ENCODE data around the gene KCNAB1. TPM values are rescaled to one million over a fixed set of nuclear protein-coding genes. Genes with fewer than 3 reads are reported as not detected.

The KCNAB1 gene
- total RNA-seq, 1 donor from 2014 or later = not detected

DNA sequence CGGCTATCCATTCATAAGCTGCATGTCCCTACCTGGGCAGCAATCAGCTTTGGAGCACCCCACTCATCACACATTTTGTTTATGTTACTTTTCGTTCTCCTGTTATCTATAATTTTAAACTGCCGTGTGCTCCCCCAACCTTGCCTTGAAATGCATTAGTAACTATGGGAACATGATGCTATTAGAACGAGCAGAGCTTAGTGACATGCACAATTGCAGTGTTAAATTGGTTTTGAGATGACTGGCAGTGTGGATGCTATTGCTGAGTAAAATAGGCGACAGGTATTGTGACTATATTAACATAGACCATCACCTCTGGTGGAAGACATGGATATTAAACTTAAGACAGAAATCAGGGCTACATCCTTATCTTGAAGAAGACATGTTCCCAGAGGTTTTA, 191.6 kb downstream of the KCNAB1 start:
- DNase-seq (ENCODE audit: low read depth) = no peak

DNA sequence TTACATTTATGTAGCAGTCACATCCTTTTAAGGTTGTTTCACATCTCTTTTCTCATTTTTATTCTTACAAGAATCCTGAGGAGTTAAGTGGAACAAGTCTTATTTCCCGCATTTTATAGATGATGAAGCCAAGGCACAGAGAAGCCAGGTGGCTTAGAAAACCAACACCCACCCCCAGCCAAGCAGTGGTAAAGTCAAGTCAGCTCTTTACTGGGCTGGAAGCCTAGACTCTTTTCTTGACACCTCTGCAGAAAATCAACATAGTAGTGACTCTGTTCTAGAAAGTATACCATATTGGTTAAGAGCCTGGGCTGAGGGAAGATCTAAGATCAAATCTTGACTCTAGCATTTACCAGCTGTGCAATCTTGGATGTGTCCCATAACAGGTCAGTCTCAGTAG, 195.7 kb downstream of the KCNAB1 start:
- DNase-seq (ENCODE audit: low read depth) = no peak

DNA sequence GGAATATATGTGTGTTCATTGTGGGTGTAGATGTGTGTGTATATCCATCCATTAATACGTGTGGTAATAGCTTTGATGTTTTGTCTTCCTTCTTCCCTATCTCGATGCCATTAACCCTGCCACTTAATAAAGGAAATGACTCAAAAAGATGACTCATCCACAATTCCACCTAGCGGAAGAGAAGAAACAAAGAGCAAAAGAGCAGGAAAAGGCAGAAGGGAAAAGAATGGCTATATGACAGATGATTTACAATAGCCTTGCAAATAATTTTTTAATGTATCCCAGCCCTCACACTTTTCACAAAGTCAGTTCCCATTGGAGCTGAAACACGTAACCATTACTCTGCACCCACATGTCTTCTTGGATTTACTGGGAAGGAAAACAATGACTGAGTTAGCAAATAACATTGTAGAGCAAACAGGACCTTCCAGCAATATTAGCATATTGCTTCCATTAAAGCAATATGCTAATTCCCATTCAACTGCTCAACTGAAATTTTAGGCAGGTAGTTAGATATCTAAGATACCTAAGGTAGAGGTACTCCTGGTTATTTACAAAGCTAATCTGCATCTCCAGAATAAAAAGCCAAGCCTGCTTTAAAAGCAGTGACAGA, 197.2 kb downstream of the KCNAB1 start:
- peak; percentile 82 for DNase-seq (ENCODE audit: low read depth)

DNA sequence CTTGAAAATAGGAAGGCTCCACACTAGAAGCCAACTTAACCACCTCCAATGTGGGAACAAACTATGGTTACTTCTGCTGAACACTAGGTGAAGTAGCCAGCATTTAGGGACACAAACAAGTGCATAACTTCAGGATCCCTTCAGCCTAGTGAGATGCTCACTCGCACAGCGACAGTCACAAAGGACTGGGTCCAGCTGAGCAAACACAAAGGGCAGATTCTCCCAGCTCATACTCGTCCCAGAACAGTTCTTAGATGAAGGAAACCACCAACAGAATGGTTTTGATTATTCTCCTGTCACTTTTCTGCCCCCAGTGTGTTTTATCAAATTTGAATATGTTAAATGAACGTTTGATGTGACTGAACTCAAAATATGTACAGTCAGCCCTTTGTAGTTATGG, 201.6 kb downstream of the KCNAB1 start:
- DNase-seq (ENCODE audit: low read depth) = no peak

DNA sequence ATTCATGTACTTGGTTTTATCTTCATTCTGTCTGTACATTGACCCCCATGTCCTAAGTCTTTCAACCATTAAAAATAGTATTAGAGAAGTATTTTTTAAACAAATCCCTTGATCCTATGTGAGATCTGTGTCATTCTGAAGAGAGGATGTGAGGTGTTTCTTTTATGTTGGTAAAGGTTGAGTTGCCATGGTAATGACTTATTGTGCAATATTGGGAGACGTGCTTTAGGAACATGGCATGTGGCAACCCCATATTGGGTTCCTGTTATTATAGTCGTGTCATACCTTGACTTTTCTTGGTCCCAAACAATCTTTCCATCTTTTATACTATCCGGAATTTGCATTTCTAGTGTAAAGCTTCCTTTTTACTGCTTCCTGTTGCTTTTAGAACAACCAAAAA, 203.1 kb downstream of the KCNAB1 start:
- peak; percentile 79 for DNase-seq (ENCODE audit: low read depth)

DNA sequence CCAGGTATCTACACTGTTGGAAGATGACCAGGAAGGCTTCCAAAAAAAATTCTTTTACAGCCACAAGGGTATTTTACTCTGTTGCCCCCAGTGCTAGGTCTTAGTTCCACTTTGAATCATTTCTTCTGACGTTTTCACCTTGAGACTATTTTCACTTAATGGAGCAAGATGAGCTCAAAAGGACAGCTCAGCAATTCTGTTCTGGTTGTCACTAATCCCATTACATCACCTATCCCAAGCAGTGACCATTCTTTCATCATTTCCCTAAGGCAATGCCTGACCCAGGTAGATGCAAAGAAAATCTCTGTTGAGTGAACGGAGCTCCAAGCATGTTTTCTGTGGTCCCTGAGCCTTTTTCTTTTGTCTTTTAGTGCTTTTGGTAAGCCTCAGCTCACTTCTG, 210.0 kb downstream of the KCNAB1 start:
- DNase-seq (ENCODE audit: low read depth) = no peak

DNA sequence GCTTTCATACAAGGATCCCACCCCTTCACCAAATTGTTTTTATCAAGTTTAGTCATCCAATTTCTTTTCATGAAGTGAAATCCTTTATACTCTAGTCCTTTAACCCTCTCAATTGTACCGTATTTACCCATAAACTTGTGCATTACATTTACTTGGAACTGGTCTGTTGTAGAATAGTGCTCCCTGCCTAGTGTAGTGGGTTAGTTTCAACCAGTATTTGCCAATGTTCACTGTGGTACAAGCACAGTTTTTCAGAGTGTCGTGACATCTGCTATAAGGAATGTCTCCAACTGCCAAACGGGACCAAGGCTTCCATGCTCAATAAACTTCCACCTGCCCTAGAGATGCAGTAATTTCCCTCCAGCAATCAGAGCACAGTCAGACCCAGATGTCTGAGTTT, 211.9 kb downstream of the KCNAB1 start:
- peak; percentile 78 for DNase-seq (ENCODE audit: low read depth)

DNA sequence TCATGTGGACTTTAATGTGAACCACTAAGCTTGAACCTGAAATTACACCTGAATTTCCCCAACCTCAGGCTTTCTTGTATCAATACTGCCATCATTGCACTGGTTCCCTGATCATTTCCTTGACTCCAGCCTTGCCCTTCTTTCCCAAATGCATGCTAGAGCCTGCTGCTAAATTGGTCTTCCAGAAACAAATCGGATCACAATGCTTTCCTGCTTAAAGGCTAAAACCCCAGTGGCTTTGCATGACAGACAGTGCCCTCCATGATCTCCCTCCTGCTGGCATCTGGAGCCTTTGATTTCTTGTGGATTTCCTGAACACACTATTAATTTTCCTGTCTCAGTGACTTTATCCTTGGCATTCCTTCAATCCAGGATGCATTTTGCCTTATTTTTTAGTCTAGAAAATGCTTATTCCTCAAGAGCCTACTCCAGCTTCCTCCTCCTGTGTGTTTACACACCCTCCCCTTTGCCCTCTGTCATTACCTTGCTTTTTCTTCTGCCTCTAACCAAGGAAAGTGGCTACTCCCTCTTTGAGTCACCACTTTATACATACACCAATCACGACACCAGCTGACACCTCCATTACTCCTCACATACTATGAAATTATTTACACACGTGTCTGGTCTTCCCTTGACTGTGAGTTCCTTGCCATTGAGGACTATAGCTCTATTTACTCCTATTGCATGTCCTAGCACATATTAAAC, 214.6 kb downstream of the KCNAB1 start:
- peak; percentile 33 for DNase-seq (ENCODE audit: low read depth)

DNA sequence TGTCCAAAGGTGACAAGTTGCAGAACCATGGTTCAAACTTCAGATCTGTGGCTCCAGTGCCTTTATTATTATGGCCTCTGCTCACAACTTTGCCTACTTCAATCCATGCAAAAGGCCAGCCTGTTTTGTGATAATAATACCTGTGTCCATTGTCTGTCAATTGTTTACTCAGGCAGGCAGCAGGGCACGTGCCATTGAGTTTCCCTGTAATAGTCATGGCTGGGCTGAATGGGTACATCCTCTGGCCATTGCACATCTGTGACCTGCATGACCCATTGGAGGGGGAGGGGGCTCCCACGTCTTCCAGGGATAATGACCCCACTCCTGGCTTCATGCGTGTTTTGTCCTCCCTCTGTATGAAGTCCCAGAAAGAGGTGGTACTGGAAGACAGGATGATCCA, 219.1 kb downstream of the KCNAB1 start:
- DNase-seq (ENCODE audit: low read depth) = no peak

DNA sequence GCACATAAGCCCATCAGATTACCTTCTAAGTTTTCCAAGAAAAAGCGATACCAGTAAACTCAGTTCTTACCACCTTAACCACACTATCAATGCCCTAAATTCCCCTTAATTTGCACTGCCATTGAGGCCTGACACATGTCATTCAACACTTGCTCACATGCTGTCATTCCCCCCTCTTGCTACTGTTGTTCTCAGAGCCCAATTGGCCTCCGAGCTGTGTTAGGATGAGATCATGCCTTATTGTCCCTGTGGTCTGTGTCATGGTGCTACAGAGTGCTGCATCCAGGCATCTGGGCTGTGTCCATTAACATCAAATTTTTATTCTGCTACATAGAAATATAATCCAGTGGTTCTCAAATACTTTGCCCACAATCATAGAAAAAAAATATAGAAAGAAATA, 221.0 kb downstream of the KCNAB1 start:
- no peak for DNase-seq (ENCODE audit: low read depth)

DNA sequence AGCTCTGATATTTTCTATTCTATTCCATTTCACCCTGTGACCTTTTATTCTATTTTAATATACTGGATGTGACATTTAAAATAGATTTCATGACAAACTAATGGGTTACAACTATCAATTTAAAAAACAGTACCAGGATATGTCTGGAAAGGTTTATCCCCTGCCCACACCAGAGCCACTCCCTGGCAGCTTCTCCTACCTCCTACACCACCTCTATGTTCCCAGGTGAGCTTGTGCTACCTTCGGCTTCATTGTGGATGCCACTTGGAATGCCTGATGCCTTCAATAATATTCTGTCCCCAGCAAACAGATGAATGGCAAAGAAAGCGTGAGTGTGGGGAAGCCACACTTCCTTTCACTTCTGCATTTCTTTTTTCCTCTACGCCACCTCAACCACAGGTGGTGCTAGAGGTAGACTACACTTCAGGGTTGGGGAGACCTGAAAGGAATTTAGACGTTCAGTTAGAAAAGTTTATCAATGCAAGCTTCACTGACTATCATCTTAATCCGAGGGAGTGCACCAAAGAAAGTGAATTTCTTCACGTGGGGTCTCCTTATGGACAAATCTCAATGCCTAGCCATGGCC, 221.5 kb downstream of the KCNAB1 start:
- DNase-seq (ENCODE audit: low read depth) = no peak

DNA sequence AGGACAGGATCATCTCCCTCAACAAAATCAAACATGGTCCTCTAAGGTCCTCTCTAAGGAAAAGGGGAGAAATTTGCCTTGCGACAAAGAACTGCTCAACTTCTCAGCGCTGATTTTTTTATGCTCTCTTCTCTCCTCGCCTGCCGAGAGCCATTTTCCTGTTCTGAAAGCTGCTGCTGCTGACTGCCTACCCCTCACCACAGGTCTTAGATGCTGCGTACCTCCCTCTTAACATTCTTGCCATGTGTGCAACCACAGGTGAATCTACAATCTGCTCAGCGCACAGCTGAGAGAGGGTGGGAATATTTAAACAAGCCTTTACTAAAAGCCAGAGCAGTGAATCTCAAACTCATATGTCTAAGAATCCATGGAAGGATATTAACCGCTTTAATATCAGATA, 223.8 kb downstream of the KCNAB1 start:
- no peak for DNase-seq (ENCODE audit: low read depth)

DNA sequence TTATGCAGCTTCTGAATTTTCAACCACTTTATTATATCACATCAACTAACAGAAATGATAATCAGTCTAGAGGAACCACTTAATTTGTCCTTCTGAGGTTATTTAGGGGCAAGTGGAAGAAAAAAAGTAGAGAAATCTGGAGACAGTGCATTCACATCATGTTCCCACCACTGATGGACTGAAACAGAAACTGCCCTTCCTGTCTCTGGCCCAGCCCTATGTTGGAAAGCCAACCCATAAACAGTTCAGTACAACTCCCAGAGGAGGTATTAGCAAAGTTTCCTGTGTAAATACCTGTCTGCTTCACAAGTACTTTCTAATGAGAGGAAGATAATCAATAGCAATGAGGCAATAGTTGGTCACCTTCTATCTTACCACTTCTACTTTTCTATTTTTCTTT, 228.7 kb downstream of the KCNAB1 start:
- DNase-seq (ENCODE audit: low read depth) = no peak

DNA sequence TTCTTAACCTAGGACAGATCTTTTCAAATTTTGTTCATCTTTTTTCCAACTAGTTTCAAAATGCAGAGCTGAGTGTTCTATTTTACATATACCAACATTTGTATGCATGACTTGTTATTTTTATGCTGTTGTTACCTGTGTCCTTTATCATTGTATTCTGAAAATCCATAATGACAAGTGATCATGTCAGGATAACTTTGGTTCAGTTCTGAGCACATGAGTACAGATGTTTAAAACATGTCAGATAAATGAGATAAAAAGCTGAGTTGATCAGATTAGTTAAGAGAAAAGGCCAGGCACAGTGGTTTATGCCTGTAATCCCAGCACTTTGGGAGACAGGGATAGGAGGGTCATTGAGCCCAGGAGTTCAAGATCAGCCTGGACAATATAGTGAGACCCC, 229.6 kb downstream of the KCNAB1 start:
- DNase-seq (ENCODE audit: low read depth) = no peak

DNA sequence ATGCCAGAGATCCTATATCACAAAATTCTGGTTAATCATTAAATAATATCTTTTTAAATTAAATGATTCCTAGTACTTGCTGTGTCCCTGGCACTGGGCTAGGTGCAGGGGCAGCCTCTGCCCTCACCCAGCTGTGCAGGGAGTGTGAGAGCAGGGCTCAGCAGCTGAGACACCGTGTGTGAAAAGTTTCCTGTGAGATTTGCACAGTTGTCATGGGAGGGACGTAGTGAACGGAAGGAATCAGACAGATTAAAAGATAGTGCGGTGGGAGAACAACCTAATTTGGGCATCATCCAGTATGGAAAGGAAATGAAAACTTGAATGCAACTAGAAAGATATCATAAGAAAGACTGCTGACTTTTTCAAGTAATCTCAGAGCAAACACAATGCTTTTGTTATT, 230.4 kb downstream of the KCNAB1 start:
- DNase-seq (ENCODE audit: low read depth) = no peak

DNA sequence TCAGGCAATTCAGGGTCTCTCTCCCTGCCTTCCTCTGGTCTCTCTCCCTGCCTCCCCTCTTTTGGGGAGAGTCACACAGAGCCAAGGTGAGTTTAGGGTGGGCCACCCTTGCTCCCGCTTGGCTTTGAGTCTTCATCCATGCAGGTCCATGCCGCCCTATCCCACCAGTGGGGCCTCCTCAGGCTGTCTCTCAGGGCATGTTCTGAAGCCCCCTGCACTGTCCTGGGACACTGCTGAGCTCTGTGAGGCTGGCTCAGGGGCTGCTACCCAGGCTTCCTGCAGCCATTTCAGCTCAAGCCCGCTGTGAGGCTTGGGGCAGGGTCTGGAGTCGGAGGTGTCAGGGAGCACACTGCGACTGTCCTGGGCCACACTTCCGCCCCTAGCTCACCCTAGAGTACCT, 231.4 kb downstream of the KCNAB1 start:
- DNase-seq (ENCODE audit: low read depth) = no peak

DNA sequence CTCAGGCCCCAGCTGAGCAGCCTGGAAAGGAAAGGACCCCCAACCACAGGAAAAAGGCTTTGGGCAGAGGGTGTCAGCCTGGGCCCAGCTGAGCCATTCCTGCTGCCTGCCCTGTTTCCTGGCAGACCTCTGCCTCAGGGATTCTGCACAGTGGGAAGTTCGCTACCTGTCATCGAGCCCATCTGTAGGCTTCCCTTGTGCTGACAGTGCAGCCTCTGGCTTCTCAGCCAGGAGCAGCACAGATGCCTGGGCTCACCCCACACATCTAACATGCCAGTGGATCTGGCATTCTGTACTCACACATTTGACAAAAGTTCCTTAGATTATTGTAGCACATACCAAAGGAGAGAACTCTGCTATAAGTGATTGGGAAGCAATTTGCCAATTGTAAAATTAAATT, 232.3 kb downstream of the KCNAB1 start:
- DNase-seq (ENCODE audit: low read depth) = no peak

DNA sequence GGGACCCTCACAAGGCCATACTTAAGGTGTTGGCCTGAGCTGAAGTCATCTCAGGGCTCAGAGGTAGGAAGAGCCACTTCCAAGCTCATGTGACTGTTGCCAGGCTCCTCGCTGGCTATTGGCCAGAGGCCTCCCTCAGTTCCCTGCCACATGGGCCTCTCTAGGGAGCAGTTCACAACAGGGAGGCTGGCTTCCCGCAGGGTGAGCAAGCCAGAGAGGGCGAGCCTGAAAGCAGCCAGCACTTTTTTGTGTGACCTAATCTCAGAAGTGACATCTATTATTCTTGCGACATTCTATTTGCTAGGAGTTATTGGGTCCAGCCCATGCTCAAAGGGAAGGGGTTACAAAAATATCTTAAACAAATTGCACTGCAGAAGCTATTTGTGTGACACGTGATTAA, 233.2 kb downstream of the KCNAB1 start:
- DNase-seq (ENCODE audit: low read depth) = no peak

DNA sequence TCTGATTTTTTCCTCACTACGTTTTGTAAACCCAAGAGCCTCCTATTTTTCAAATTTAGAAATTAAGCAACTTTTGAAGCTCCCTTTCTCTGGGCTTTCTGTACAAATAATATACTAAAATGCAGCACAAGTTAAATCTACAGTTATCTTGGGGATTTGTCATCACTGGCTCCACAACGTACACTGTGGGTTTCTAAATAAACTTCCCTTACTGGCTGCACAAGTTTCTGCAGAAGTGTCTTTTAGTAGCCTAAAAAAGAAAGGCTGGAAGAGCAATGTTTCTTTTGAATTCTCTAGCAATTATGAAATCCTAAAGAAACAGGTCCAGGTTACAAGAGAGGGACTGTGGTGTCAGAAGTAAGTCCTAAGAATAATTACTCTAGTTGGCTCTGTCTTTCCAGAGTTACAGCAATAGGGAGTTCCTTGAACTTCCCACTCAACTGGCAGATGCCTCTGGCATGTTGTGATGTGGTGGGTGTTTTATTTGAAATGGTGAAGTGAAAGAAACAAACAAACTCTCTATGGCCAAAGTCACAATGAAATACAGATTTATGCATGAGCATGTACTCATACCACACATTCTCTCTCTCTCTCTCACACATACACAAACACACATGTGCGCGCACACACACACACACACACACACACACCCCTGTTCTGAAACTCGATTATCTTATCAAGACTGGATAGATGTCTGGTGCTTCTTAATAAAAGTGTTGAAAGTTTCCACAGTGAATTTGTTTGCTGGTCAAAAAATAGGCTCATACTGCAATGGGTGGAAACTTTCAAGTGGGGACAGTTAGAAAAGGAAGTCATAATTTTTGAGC, 236.4 kb downstream of the KCNAB1 start:
- peak; percentile 43 for DNase-seq (ENCODE audit: low read depth)

DNA sequence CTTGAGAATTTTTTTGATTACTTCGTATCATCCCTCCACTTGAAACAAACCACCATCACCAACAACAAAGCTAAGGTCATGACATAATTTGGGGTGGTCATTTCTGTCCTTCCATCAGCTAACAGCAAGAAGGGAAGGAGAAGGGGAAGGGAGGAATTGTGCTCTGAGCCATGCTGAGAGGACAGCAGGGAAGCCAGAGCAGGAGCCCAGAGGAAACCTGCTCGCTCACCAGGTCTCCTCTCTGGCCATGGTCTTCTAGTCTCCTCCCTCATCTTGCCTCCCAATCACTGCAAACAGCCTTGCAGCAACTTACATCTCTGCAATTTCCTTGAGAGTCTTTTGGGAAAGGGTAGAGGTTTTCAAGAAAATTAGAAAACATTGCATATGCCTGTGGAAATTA, 237.9 kb downstream of the KCNAB1 start:
- DNase-seq (ENCODE audit: low read depth) = no peak

DNA sequence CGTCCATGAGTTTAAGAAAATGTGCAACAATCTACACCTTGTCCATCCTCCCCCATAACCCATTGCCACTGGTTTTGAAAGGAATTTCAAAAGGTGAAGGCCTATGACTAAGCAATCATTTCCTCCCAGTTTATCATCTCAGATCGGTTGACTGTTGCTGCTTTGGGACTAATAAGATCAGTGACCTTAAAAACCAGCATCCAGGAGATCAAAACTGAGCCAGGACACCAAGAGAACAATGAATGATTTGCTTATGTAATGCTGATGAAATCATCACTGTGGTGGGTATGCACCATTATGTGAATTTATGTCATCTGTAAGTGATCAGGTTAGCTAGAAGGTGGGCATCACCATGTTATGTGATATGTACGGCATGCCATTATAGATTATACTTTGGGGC, 239.0 kb downstream of the KCNAB1 start:
- DNase-seq (ENCODE audit: low read depth) = peak; percentile 40

DNA sequence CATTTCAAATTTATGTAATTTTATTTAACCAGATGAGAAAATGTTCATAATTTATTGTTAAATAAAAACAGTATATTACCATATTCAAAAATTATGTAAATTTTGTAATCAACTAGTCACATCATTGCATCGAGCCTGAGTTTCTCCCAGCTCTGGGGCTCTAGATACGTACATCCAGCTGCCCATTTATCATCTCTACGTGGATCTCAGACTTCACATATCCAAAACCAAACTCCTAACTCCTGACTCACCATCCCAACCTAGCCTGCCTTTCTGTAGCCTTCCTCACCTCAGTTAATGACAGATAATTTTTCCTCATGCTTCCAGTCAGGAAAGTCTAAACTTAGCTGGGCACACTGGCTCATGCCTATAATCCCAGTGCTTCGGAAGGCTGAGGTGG, 239.7 kb downstream of the KCNAB1 start:
- no peak for DNase-seq (ENCODE audit: low read depth)

DNA sequence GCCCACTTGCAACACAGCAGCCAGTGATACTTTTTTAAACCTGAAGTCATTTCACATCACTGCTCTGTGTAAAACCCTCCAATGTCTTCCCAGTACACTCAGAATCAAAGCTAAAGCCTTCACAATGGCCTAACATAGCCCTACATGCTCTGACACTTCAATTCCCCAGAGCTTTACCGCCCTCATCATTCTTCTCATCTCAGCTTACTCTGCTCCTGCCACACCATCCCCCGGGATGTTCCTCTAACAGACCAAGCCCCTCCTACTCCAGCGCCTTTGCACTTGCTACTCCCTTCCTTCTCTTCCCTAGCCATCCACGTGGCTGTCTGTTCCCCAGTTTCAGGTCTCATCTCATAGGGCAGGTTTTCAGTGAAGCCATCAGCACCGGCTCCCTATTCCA, 240.6 kb downstream of the KCNAB1 start:
- DNase-seq (ENCODE audit: low read depth) = no peak

Measured in renal cortical epithelial cell (primary cell).